Neuronal stem cell (in vitro differentiated cells): ENCODE data around the gene RAVER2.
A peak's percentile ranks its signal among the peaks of the same experiment; 100 is the strongest.

ENCODE experiments used
- DNase-seq: peaks from one replicate; pipeline ENCODE4 v3.0.0-alpha.2; 2013; ENCODE audit warnings: low spot score
- H2AFZ ChIP-seq: one replicate; pipeline ENCODE4 v1.6.1; 2013; ENCODE audit warnings: mild to moderate bottlenecking, low read length, inconsistent platforms
- H2AK5ac ChIP-seq: 2 replicates; pipeline ENCODE4 v1.6.1; 2013; ENCODE audit warnings: low read depth, mild to moderate bottlenecking, inconsistent platforms, low read length, moderate library complexity, mixed read lengths
- H2BK120ac ChIP-seq: 2 replicates; pipeline ENCODE4 v1.6.1; 2013; ENCODE audit warnings: low read depth, mild to moderate bottlenecking, inconsistent platforms, low read length, moderate library complexity, mixed read lengths
- H2BK12ac ChIP-seq: one replicate; pipeline ENCODE4 v1.6.1; 2013; ENCODE audit warnings: low read length, inconsistent platforms
- H2BK15ac ChIP-seq: 2 replicates; pipeline ENCODE4 v1.6.1; 2013; ENCODE audit warnings: mild to moderate bottlenecking, low read length, inconsistent platforms, mixed read lengths
- H2BK5ac ChIP-seq: one replicate; pipeline ENCODE4 v1.6.1; 2013; ENCODE audit warnings: inconsistent platforms, mild to moderate bottlenecking, low read length, moderate library complexity
- H3K14ac ChIP-seq: one replicate; pipeline ENCODE4 v1.6.1; 2013; ENCODE audit warnings: low read length, inconsistent platforms
- H3K18ac ChIP-seq: 2 replicates; pipeline ENCODE4 v1.6.1; 2013; ENCODE audit warnings: low read length, inconsistent platforms
- H3K23ac ChIP-seq: 2 replicates; pipeline ENCODE4 v1.6.1; 2013; ENCODE audit warnings: low read depth, mild to moderate bottlenecking, mixed read lengths, low read length, inconsistent platforms; ENCODE audit not compliant: poor library complexity
- H3K27ac ChIP-seq: replicated peaks from 3 replicates; pipeline ENCODE4 v1.5.1; 2013; ENCODE audit warnings: low read length, inconsistent platforms
- H3K27me3 ChIP-seq, 3 experiments: 2 replicates each; pipeline ENCODE4 v1.6.1; 2013; ENCODE audit warnings: low read length in 3 of 3, mild to moderate bottlenecking in 2 of 3, inconsistent platforms in 1 of 3, low read depth in 1 of 3, mixed read lengths in 1 of 3, moderate library complexity in 1 of 3; ENCODE audit not compliant: control insufficient read depth in 3 of 3, insufficient read depth in 3 of 3
- H3K36me3 ChIP-seq, 2 donors: replicated peaks in 1 of 2; 2 replicates each; pipeline ENCODE4 v1.6.1; 2013; ENCODE audit warnings: low read length in 2 of 2; ENCODE audit not compliant: control insufficient read depth in 2 of 2, insufficient read depth in 2 of 2
- H3K4ac ChIP-seq: 2 replicates; pipeline ENCODE4 v1.6.1; 2013; ENCODE audit warnings: inconsistent platforms, mild to moderate bottlenecking, low read length, moderate library complexity
- H3K4me1 ChIP-seq, 2 donors: 1 replicate in 1 of 2; 2 replicates in 1 of 2; pipeline ENCODE4 v1.6.1; 2013; ENCODE audit warnings: low read length in 2 of 2, low read depth in 1 of 2; ENCODE audit not compliant: control insufficient read depth in 2 of 2, insufficient read depth in 1 of 2
- H3K4me2 ChIP-seq: one replicate; pipeline ENCODE4 v1.6.1; 2013; ENCODE audit warnings: mild to moderate bottlenecking, low read length, inconsistent platforms; ENCODE audit not compliant: insufficient read depth, poor library complexity, severe bottlenecking
- H3K4me3 ChIP-seq, 2 donors: 2 replicates each; pipeline ENCODE4 v1.5.1; 2013; ENCODE audit warnings: low read length in 2 of 2, mild to moderate bottlenecking in 2 of 2, inconsistent platforms in 1 of 2, moderate library complexity in 1 of 2
- H3K79me1 ChIP-seq: one replicate; pipeline ENCODE4 v1.6.1; 2013; ENCODE audit warnings: low read depth, mild to moderate bottlenecking, inconsistent platforms, low read length, moderate library complexity
- H3K9ac ChIP-seq: one replicate; pipeline ENCODE4 v1.6.1; 2013; ENCODE audit warnings: mild to moderate bottlenecking, low read depth, low read length, inconsistent platforms; ENCODE audit not compliant: poor library complexity
- H3K9me3 ChIP-seq, 2 donors: replicated peaks in 1 of 2; 2 replicates each; pipeline versions ENCODE3 to v1.6.1; 2013; ENCODE audit warnings: low read length in 2 of 2, mild to moderate bottlenecking in 2 of 2, inconsistent platforms in 1 of 2, low read depth in 1 of 2, mixed read lengths in 1 of 2, moderate library complexity in 1 of 2; ENCODE audit not compliant: control insufficient read depth in 2 of 2, insufficient read depth in 1 of 2
- H4K8ac ChIP-seq: one replicate; pipeline ENCODE4 v1.6.1; 2013; ENCODE audit warnings: low read depth, mild to moderate bottlenecking, inconsistent platforms, low read length, moderate library complexity
- H4K91ac ChIP-seq: one replicate; pipeline ENCODE4 v1.6.1; 2013; ENCODE audit warnings: low read length, low read depth, mild to moderate bottlenecking, inconsistent platforms; ENCODE audit not compliant: poor library complexity
- WGBS, 2 donors: extraction: QIAGEN DNeasy Blood & Tissue Kit; methylation state at CpG; one replicate each; pipeline ENCODE4 v1.1.7; 2013; ENCODE audit warnings: missing lambda C conversion rate in 2 of 2, mixed read lengths in 1 of 2; ENCODE audit not compliant: insufficient read length in 2 of 2, insufficient replicate concordance in 1 of 2; ENCODE audit errors: extremely low coverage in 2 of 2; 5-methylcytosine and 5-hydroxymethylcytosine counted together

The RAVER2 gene

DNA sequence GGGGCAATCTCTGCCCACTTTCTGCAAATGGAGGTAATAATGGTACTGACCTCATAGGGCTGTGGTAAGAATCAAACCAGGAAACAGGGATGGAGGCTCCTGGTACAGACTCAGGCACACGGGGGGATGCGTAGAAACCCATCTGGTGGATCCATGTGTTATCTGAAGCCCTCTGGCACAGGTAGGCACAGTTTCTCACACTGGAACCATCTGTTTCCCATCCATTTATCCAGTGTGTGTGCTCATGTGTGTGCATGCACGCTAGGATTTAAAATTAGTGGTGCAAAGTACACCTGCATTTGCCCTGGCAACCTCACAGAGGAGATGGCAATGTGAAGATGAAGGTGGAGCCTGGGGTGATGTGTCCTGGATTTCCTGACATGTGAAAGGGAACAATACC is 103.3 kb downstream of the RAVER2 start:
- Histone ChIP-seq H3K27me3 (no peaks in the 10 kb centered on the region), H3K4me2 (no peak overlapping the region), H3K14ac (no peak overlapping the region), H3K4ac (no peak overlapping the region), H3K27ac (no peak overlapping the region), H3K79me1 (no peaks in the 10 kb centered on the region), H2BK5ac (no peak overlapping the region), H3K36me3 (peaks cover 0 to 61% of the 10 kb centered on the region in 2 donors), H3K4me1 (no peaks in the 10 kb centered on the region), H3K18ac (no peak overlapping the region), H3K4me3 (no peak overlapping the region), H4K91ac (no peak overlapping the region), H2BK15ac (no peak overlapping the region), H2BK120ac (no peak overlapping the region), H2AFZ (no peak overlapping the region), H3K9me3 (no peaks in the 10 kb centered on the region), H2AK5ac (no peak overlapping the region), H3K23ac (no peak overlapping the region), H4K8ac (no peak overlapping the region), H2BK12ac (no peak overlapping the region), H3K9ac (no peak overlapping the region)
- no CpG with 5 or more reads among the region's 3 CpGs for WGBS, 2 donors
- no peak for DNase-seq

DNA sequence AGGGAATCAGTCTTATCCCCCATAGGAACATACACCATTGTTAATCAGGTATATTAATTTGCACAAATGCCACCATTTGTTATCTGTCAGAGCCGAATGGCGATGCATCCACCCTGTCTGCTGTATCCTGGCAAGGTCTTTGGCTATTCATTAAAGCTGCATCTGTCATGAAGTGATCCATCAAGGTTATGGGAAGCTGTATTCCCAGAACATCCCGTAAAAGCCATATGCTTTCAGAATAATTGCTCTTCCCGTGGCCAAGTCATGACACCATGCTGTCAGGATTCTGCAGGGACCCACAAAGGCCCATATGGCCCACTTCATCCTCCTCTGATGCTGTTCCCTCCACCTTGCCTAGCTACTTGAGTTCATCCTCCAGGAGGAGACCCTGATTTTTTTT is 103.9 kb downstream of the RAVER2 start:
- Histone ChIP-seq H4K8ac (no peak overlapping the region), H3K4ac (no peak overlapping the region), H3K27ac (no peak overlapping the region), H2AK5ac (no peak overlapping the region), H2AFZ (no peak overlapping the region), H2BK12ac (no peak overlapping the region), H3K14ac (no peak overlapping the region), H2BK120ac (no peak overlapping the region), H3K4me1 (no peaks in the 10 kb centered on the region), H3K4me2 (no peak overlapping the region), H3K79me1 (no peaks in the 10 kb centered on the region), H3K27me3 (no peaks in the 10 kb centered on the region), H3K18ac (no peak overlapping the region), H3K9me3 (no peaks in the 10 kb centered on the region), H4K91ac (no peak overlapping the region), H3K23ac (no peak overlapping the region), H2BK15ac (no peak overlapping the region), H3K4me3 (no peak overlapping the region), H2BK5ac (no peak overlapping the region), H3K36me3 (peaks cover 0 to 61% of the 10 kb centered on the region in 2 donors), H3K9ac (no peak overlapping the region)
- no peak for DNase-seq
- no CpG with 5 or more reads among the region's 4 CpGs for WGBS, 2 donors

DNA sequence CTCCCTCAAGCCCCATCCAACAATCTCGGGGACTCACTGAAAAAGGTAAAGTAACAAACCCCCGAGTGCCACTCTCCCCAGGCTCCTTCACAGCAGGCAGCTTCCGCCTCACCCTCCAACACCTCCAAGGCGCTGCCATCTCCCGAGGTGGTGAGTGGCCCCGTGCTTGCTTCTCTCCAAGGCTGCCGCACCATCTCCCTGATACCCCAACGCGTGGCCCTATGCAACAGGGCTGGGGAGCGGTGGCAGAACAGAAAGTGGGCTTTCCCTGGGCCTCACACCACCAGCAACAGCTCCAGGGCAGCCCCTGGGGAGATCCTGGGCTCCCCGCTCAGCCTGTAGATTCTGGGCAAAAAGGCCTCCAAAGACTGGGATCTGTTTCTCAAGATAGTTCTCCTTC is 105.1 kb downstream of the RAVER2 start:
- H3K9me3 ChIP-seq, result no peaks in the 10 kb centered on the region
- H3K9ac ChIP-seq, result no peak overlapping the region
- no peak overlapping the region for H3K27ac ChIP-seq
- no peaks in the 10 kb centered on the region for H3K4me1 ChIP-seq
- H2BK120ac ChIP-seq, result no peak overlapping the region
- no peak overlapping the region for H2BK5ac ChIP-seq
- no CpG with 5 or more reads among the region's 11 CpGs for WGBS, 2 donors
- no peak overlapping the region for H2BK15ac ChIP-seq
- no peak overlapping the region for H2AFZ ChIP-seq
- no peak overlapping the region for H2AK5ac ChIP-seq
- H2BK12ac ChIP-seq, result no peak overlapping the region
- H4K91ac ChIP-seq, result no peak overlapping the region
- no peaks in the 10 kb centered on the region for H3K79me1 ChIP-seq
- no peak overlapping the region for H3K4me2 ChIP-seq
- H3K14ac ChIP-seq, result no peak overlapping the region
- no peak for DNase-seq
- H3K4ac ChIP-seq, result no peak overlapping the region
- H3K27me3 ChIP-seq, result no peaks in the 10 kb centered on the region
- H3K23ac ChIP-seq, result no peak overlapping the region
- no peak overlapping the region for H3K4me3 ChIP-seq
- no peak overlapping the region for H4K8ac ChIP-seq
- H3K18ac ChIP-seq, result no peak overlapping the region
- H3K36me3 ChIP-seq, result peaks cover 0 to 62% of the 10 kb centered on the region in 2 donors

DNA sequence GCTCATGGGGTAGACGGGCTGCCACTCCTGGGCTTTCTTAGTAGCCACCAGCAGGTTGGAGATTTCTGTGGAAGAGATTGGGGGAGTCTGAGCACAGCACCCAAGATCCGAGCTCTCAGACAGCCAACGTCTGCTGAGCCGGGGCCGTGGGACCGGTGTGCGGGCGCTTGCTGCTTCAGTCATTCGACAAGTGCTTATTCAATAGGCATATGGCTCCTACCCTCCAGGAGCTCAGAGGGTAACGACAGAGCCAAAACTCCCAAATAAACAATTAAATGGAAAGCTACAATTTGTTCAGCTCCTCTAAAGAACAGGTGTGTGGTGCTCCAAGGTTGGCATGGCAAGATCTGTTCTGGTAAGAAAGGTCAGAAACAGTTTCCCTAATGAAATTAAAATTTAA is 106.0 kb downstream of the RAVER2 start:
- H3K18ac ChIP-seq, result no peak overlapping the region
- H2BK120ac ChIP-seq, result no peak overlapping the region
- H3K27me3 ChIP-seq, result no peaks in the 10 kb centered on the region
- no peak overlapping the region for H3K23ac ChIP-seq
- no peak overlapping the region for H2AFZ ChIP-seq
- no peak overlapping the region for H2AK5ac ChIP-seq
- no peak overlapping the region for H4K91ac ChIP-seq
- no peak overlapping the region for H4K8ac ChIP-seq
- WGBS, 2 donors, result no CpG with 5 or more reads among the region's 10 CpGs
- no peak overlapping the region for H3K4me3 ChIP-seq
- no peaks in the 10 kb centered on the region for H3K4me1 ChIP-seq
- no peak overlapping the region for H2BK5ac ChIP-seq
- H3K4ac ChIP-seq, result no peak overlapping the region
- H3K27ac ChIP-seq, result no peak overlapping the region
- H3K14ac ChIP-seq, result no peak overlapping the region
- H2BK12ac ChIP-seq, result peak overlapping the region; percentile 43
- H2BK15ac ChIP-seq, result no peak overlapping the region
- H3K9ac ChIP-seq, result no peak overlapping the region
- no peak for DNase-seq
- H3K79me1 ChIP-seq, result no peaks in the 10 kb centered on the region
- H3K9me3 ChIP-seq, result no peaks in the 10 kb centered on the region
- no peak overlapping the region for H3K4me2 ChIP-seq
- H3K36me3 ChIP-seq, result peaks cover 0 to 61% of the 10 kb centered on the region in 2 donors
